T-helper 22 cell (primary cell): ENCODE results near the gene ESD.
A peak's percentile ranks its signal among the peaks of the same experiment; 100 is the strongest.
"Not testable (repeated sequence)": the region's sequence is repeated elsewhere in the genome, so short reads cannot be mapped to it uniquely, and the experiment has no call there.

Source experiments
- DNase-seq: peaks from one replicate; pipeline ENCODE4 v3.0.0-alpha.2; 2020; ENCODE audit warnings: low read depth

The ESD gene

GRCh38 chr13:46783504-46783903 lies 13.5 kb downstream of the ESD start:
- DNase-seq = no peak

- DNase-seq = no peak
Observed at GRCh38 chr13:46782691-46783090, 14.3 kb downstream of the ESD start.

- no peak for DNase-seq
Observed at GRCh38 chr13:46782066-46782465, 14.9 kb downstream of the ESD start.

- no peak for DNase-seq
Observed at GRCh38 chr13:46778890-46779289, 18.1 kb downstream of the ESD start.

GRCh38 chr13:46778095-46778494 lies 18.9 kb downstream of the ESD start:
- no peak for DNase-seq

- DNase-seq = no peak
Observed at GRCh38 chr13:46775385-46776107, 21.4 kb downstream of the ESD start.

GRCh38 chr13:46773541-46773940 lies 23.4 kb downstream of the ESD start:
- DNase-seq = no peak

- DNase-seq = no peak
Observed at GRCh38 chr13:46771693-46772092, 25.3 kb downstream of the ESD start.

- DNase-seq = not testable (repeated sequence)
Observed at GRCh38 chr13:46769925-46770324, 27.0 kb downstream of the ESD start.

- no peak for DNase-seq
Observed at GRCh38 chr13:46761866-46762265, 35.1 kb downstream of the ESD start.

- DNase-seq = no peak
Observed at GRCh38 chr13:46761174-46761573, 35.8 kb downstream of the ESD start.

- DNase-seq = no peak
Observed at GRCh38 chr13:46759846-46760245, 37.1 kb downstream of the ESD start.

- DNase-seq = no peak
Observed at GRCh38 chr13:46757640-46758039, 39.3 kb downstream of the ESD start.

GRCh38 chr13:46756977-46757376 lies 40.0 kb downstream of the ESD start:
- DNase-seq = no peak

GRCh38 chr13:46755508-46755907 lies 41.5 kb downstream of the ESD start:
- DNase-seq = not testable (repeated sequence)

GRCh38 chr13:46754812-46755211 lies 42.1 kb downstream of the ESD start:
- no peak for DNase-seq

- no peak for DNase-seq
Observed at GRCh38 chr13:46753917-46754316, 43.0 kb downstream of the ESD start.

- no peak for DNase-seq
Observed at GRCh38 chr13:46753137-46753536, 43.8 kb downstream of the ESD start.

- DNase-seq = peak; percentile 1
Observed at GRCh38 chr13:46751811-46752635, 44.9 kb downstream of the ESD start.

GRCh38 chr13:46749951-46750350 lies 47.0 kb downstream of the ESD start:
- DNase-seq = no peak

- no peak for DNase-seq
Observed at GRCh38 chr13:46748300-46748699, 48.7 kb downstream of the ESD start.

GRCh38 chr13:46747031-46747820 lies 49.7 kb downstream of the ESD start:
- no peak for DNase-seq

GRCh38 chr13:46745706-46746105 lies 51.3 kb downstream of the ESD start:
- DNase-seq = no peak
